PC-3 (cell line): ENCODE data around the gene ADARB2. TPM values are rescaled to one million over a fixed set of nuclear protein-coding genes. Genes with fewer than 3 reads are reported as not detected.
"Not testable (repeated sequence)": the region's sequence is repeated elsewhere in the genome, so short reads cannot be mapped to it uniquely, and the experiment has no call there.

Experiments
- ATAC-seq: fragments of 200-7000 bp; cut with Tn5 transposase; 2 replicates; pipeline ENCODE4 v1.9.1; 2020; ENCODE audit warnings: mild to moderate bottlenecking, moderate library complexity
- BruUV-seq: library from RNA; stranded (reverse); fragments of 400-500 nt; replicated peaks from 2 replicates; lab custom pipeline; 2021; lab: Mats Ljungman, UMichigan
- CTCF ChIA-PET: fragments of 300-600 bp; sonication (Branson Sonifier 250); formaldehyde crosslinking; loops from one replicate; lab custom pipeline; 2022; ENCODE audit warnings: antibody characterized with exemption; lab: Charles Lee
- POLR2A ChIA-PET: fragments of 300-600 bp; sonication (Branson Sonifier 250); formaldehyde crosslinking; loops from one replicate; lab custom pipeline; 2022; ENCODE audit warnings: antibody characterized with exemption; ENCODE audit not compliant: unreplicated experiment; lab: Charles Lee
- DNase-seq: peaks from one replicate; pipeline ENCODE4 v3.0.0-alpha.2; 2015
- H2AFZ ChIP-seq: fragments of 300-600 bp; sonication (generic); 2 replicates; pipeline ENCODE4 v1.6.0; 2016; ENCODE audit warnings: antibody characterized with exemption, low read length
- H3F3A ChIP-seq: fragments of 300-600 bp; sonication (generic); one replicate; pipeline ENCODE4 v1.6.0; 2017; ENCODE audit warnings: antibody characterized with exemption, low read length, control low read depth, mild to moderate bottlenecking; ENCODE audit not compliant: unreplicated experiment
- H3K27ac ChIP-seq: fragments of 300-600 bp; sonication (generic); 2 replicates; pipeline ENCODE4 v1.5.1; 2016; ENCODE audit warnings: mild to moderate bottlenecking, low read length
- H3K27me3 ChIP-seq: fragments of 300-600 bp; sonication (generic); 2 replicates; pipeline ENCODE4 v1.6.1; 2016; ENCODE audit warnings: low read length, mixed read lengths
- H3K36me3 ChIP-seq: fragments of 300-600 bp; sonication (generic); 2 replicates; pipeline ENCODE4 v1.6.1; 2016; ENCODE audit warnings: low read depth, mixed run types, low read length, mixed read lengths
- H3K4me1 ChIP-seq: fragments of 300-600 bp; sonication (generic); 2 replicates; pipeline ENCODE4 v1.5.1; 2016; ENCODE audit warnings: low read length; ENCODE audit not compliant: insufficient read depth
- H3K4me2 ChIP-seq: fragments of 300-600 bp; sonication (generic); 2 replicates; pipeline ENCODE4 v1.6.0; 2016; ENCODE audit warnings: low read length
- H3K4me3 ChIP-seq: fragments of 300-600 bp; sonication (generic); 2 replicates; pipeline ENCODE4 v1.5.1; 2016; ENCODE audit warnings: mild to moderate bottlenecking, low read length, mixed read lengths
- H3K79me2 ChIP-seq: fragments of 300-600 bp; sonication (generic); 2 replicates; pipeline ENCODE4 v1.6.1; 2017; ENCODE audit warnings: low read length, mixed read lengths
- H3K9ac ChIP-seq: fragments of 300-600 bp; sonication (generic); 2 replicates; pipeline ENCODE4 v1.6.0; 2016; ENCODE audit warnings: mild to moderate bottlenecking, low read length
- H3K9me2 ChIP-seq: fragments of 300-600 bp; sonication (generic); replicated peaks from 2 replicates; pipeline ENCODE4 v1.6.1; 2016; ENCODE audit warnings: mixed run types, low read length, mixed read lengths
- H3K9me3 ChIP-seq: fragments of 300-600 bp; sonication (generic); 2 replicates; pipeline ENCODE4 v1.6.1; 2016; ENCODE audit warnings: low read length, mixed read lengths
- H4K20me1 ChIP-seq: fragments of 300-600 bp; sonication (generic); 2 replicates; pipeline ENCODE4 v1.6.1; 2016; ENCODE audit warnings: low read length, mixed read lengths
- CTCF ChIP-seq: fragments of 300-600 bp; sonication (generic); conservative IDR thresholded peaks from 2 replicates; pipeline ENCODE4 v1.5.1; 2017; ENCODE audit warnings: antibody characterized with exemption, low read depth, mild to moderate bottlenecking, low read length
- EZH2 ChIP-seq: fragments of 300-600 bp; sonication (generic); IDR thresholded peaks from one replicate; pipeline ENCODE4 v1.6.1; 2017; ENCODE audit warnings: antibody characterized with exemption, mild to moderate bottlenecking, low read length; ENCODE audit not compliant: unreplicated experiment
- EZH2phosphoT487 ChIP-seq: fragments of 300-600 bp; sonication (generic); IDR thresholded peaks from 2 replicates; pipeline ENCODE4 v1.6.1; 2018; ENCODE audit warnings: mild to moderate bottlenecking, antibody characterized with exemption, low read length, borderline replicate concordance
- intact Hi-C: fragments of 100-400 bp; cut with micrococcal nuclease; formaldehyde crosslinking; loops from 2 replicates; pipeline ENCODE4 v1.9.0; 2023
- total RNA-seq: library from RNA; depleted of rRNA; stranded (reverse); fragments of >200 nt; gene quantifications from 2 replicates; pipeline ENCODE4 v1.2.3, GENCODE V29; 2014

ADARB2 gene
- total RNA-seq, 1 experiment from 2014 or later: not detected

DNA sequence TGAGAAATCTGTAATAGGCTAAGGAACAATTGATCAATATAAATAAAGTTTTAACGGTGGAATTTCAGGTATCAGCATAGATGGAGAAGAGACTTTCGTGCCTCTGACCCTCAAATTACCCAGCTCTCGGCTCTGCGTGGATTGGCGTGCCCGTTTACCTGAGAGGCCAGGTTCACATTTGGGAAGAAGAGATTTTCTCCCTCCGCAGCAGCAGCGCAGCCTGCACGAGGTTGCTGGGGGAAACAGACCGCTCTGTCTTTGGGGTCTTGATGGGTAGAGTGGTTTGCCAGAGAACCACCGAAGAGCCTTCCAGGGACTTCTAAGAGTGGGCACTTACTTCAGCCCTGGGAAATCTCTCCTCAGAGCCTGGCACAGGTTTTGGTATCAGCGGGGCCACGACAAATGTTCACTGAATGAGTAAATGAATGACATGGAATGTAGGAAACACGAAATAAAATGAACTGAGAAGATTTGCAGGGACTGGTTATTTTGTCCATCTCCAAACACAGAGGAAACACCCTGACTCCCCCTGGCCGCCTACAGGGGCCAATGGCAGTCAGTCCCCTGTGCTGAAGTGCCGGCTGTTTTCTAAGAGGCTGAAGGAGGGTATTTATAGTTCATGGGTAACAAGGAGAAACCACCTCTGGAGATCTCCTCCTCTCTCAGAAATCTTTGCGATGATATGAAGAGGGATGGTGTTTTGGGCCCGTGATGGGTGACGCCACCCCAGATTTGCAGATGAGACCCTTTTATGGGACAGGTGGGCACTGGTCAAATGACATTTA, 338.5 kb downstream of the ADARB2 start:
- Histone ChIP-seq H2AFZ (no peak overlapping the region), H3K9me3 (no peaks in the 10 kb centered on the region), H3K4me3 (no peak overlapping the region), H3K27ac (no peak overlapping the region), H3K9me2 (no peaks in the 10 kb centered on the region), H3K36me3 (no peaks in the 10 kb centered on the region), H4K20me1 (no peaks in the 10 kb centered on the region), H3F3A (no peaks in the 10 kb centered on the region), H3K27me3 (no peaks in the 10 kb centered on the region), H3K79me2 (no peaks in the 10 kb centered on the region), H3K4me1 (no peaks in the 10 kb centered on the region), H3K9ac (no peak overlapping the region), H3K4me2 (no peak overlapping the region)
- intact Hi-C loops: no loop called here
- ATAC-seq (no peak), DNase-seq (no peak)
- ChIA-PET CTCF (no interaction called here), POLR2A (no interaction called here)
- TF ChIP-seq CTCF (no peak), EZH2phosphoT487 (no peak), EZH2 (no peak)
- BruUV-seq: no TSS peak

DNA sequence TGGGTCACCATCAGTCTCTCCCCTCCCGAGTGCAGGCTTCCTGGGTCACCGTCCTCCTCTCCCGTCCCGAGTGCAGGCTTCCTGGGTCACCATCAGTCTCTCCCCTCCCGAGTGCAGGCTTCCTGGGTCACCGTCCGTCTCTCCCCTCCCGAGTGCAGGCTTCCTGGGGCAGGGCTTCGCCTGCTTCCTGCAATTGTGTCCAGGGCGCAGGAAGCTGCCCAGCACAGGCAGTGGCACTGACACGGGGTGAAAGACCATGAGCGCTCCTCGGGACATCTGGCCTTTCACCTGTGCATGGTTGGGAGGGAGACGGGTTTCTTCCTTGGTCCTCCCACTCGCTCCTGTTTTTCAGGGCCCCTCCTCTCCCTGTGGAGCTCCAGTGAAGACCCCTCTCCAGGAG, 339.2 kb downstream of the ADARB2 start:
- DNase-seq, H3K79me2 ChIP-seq, ATAC-seq, H3K4me1 ChIP-seq, H3K4me2 ChIP-seq, H3K27ac ChIP-seq, POLR2A ChIA-PET, H3F3A ChIP-seq, intact Hi-C loops, H3K9me3 ChIP-seq, H3K4me3 ChIP-seq, H3K36me3 ChIP-seq, H3K27me3 ChIP-seq, H2AFZ ChIP-seq, H3K9me2 ChIP-seq, H4K20me1 ChIP-seq, BruUV-seq, CTCF ChIA-PET, H3K9ac ChIP-seq: not testable (repeated sequence)

DNA sequence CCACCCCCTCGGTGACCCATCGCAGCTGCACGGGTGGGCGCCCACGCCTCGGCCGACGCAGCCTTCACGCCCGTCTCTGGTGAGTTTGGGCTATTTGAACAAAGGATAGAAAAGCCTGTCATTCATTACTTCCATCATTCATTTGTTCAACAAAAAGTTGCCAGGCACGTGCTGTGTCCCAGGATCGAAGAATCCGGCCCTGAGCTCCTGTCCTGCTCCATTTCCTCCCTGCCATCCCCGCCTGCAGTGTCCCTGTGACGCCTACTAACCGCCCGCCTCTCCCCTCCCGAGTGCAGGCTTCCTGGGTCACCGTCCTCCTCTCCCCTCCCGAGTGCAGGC, 341.1 kb downstream of the ADARB2 start:
- ChIA-PET POLR2A (no interaction called here), CTCF (no interaction called here)
- H3K9me2 ChIP-seq: no peaks in the 10 kb centered on the region
- H3K27me3 ChIP-seq: no peaks in the 10 kb centered on the region
- no peak overlapping the region for H3K27ac ChIP-seq
- H3K79me2 ChIP-seq: no peaks in the 10 kb centered on the region
- no peaks in the 10 kb centered on the region for H4K20me1 ChIP-seq
- DNase-seq (no peak), ATAC-seq (no peak)
- no TSS peak for BruUV-seq
- intact Hi-C loops: no loop called here
- no peak overlapping the region for H3K9ac ChIP-seq
- no peaks in the 10 kb centered on the region for H3K9me3 ChIP-seq
- TF ChIP-seq EZH2phosphoT487 (no peak), EZH2 (no peak), CTCF (no peak)
- H3K36me3 ChIP-seq: no peaks in the 10 kb centered on the region
- H3K4me1 ChIP-seq: no peaks in the 10 kb centered on the region
- no peak overlapping the region for H3K4me3 ChIP-seq
- no peak overlapping the region for H3K4me2 ChIP-seq
- H3F3A ChIP-seq: no peaks in the 10 kb centered on the region
- H2AFZ ChIP-seq: no peak overlapping the region
